Activated T-helper 17 cell treated with anti-CD3 and anti-CD28 coated beads, Interleukin-2, amount 50 U/mL, for 72 hours (primary cell): ENCODE measurements around the gene PPP1R9B. TPM values are rescaled to one million over a fixed set of nuclear protein-coding genes. Genes with fewer than 3 reads are reported as not detected.
A peak's percentile ranks its signal among the peaks of the same experiment; 100 is the strongest.

Source experiments
- ATAC-seq: fragments of 150-1000 bp; cut with Tn5 transposase; replicated peaks from 2 replicates; pipeline ENCODE4 v1.10.0; 2021; ENCODE audit warnings: mild to moderate bottlenecking, moderate library complexity
- H3K27ac Mint-ChIP-seq: one replicate; pipeline ENCODE4 v1.8.0; 2022; ENCODE audit warnings: mixed read lengths
- H3K27me3 Mint-ChIP-seq: one replicate; pipeline ENCODE4 v1.8.0; 2022; ENCODE audit warnings: mixed read lengths
- H3K36me3 Mint-ChIP-seq: one replicate; pipeline ENCODE4 v1.8.0; 2022; ENCODE audit warnings: low read depth, mild to moderate bottlenecking, mixed read lengths
- H3K4me1 Mint-ChIP-seq: one replicate; pipeline ENCODE4 v1.8.0; 2022; ENCODE audit warnings: mixed read lengths
- H3K4me3 Mint-ChIP-seq: one replicate; pipeline ENCODE4 v1.8.0; 2022; ENCODE audit warnings: mild to moderate bottlenecking, mixed read lengths
- H3K9me3 Mint-ChIP-seq: one replicate; pipeline ENCODE4 v1.8.0; 2022; ENCODE audit warnings: mixed read lengths
- total RNA-seq, 2 donors: library from RNA; stranded (reverse); gene quantifications; one replicate each; pipeline ENCODE4 v1.2.3, GENCODE V29; 2022

The PPP1R9B gene
- total RNA-seq, 2 donors from 2014 or later, result 73.6 to 89.2 TPM

DNA sequence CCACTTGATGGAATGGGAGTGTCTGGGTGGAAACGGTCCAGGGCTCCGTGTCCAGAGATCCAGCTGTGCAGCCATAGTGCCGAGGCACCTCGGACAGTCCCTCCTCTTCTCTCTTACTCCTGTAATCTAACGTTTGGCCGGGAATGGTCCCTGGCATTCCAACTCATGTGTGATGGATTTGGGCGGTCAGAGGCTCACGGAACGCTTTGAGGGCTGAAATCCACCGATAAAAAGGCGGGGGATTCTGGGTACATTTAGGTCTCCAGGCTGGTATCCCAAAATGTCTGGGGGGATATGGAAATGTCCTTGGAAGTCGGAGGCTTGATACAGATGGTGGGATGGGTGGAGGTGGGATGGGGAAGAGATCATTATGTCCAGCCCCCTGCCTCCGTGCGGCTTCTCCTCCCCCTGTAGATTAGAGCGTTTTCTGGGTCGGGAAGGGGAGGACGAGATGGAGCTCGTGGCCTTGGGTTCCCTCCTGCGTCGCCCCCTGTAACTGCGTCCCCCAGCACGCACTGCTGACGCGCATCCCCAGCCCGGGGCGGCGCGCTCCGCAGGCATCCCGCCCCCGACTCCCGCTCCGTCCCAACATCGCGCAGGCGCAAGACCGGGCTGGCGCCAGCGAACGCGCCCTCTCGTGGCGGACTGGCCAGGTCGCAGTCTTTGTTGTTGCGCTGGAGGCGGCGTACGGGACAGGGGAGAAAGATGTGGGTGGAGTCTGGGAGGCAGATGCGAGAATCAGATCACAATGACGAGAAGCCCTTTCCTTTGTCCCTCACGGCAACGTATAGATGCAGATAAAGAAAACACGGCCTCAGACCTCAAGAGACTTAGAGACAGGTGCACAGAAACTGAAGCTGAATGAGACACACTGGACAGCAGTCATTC, 10.8 kb upstream of the PPP1R9B start:
- Mint-ChIP-seq H3K9me3 (no peaks in the 10 kb centered on the region), H3K36me3 (no peaks in the 10 kb centered on the region), H3K4me3 (peak overlapping the region; percentile 87), H3K27ac (peak overlapping the region; percentile 92), H3K27me3 (no peaks in the 10 kb centered on the region), H3K4me1 (peaks cover 26% of the 10 kb centered on the region)
- ATAC-seq, result peak; percentile 96

GRCh38 chr17:50157891-50158290, 7.4 kb upstream of the PPP1R9B start:
- H3K27me3 Mint-ChIP-seq, result no peaks in the 10 kb centered on the region
- H3K36me3 Mint-ChIP-seq, result no peaks in the 10 kb centered on the region
- H3K27ac Mint-ChIP-seq, result peak overlapping the region; percentile 52
- ATAC-seq, result no peak
- H3K9me3 Mint-ChIP-seq, result no peaks in the 10 kb centered on the region
- H3K4me3 Mint-ChIP-seq, result no peak overlapping the region
- peaks cover 26% of the 10 kb centered on the region for H3K4me1 Mint-ChIP-seq

DNA sequence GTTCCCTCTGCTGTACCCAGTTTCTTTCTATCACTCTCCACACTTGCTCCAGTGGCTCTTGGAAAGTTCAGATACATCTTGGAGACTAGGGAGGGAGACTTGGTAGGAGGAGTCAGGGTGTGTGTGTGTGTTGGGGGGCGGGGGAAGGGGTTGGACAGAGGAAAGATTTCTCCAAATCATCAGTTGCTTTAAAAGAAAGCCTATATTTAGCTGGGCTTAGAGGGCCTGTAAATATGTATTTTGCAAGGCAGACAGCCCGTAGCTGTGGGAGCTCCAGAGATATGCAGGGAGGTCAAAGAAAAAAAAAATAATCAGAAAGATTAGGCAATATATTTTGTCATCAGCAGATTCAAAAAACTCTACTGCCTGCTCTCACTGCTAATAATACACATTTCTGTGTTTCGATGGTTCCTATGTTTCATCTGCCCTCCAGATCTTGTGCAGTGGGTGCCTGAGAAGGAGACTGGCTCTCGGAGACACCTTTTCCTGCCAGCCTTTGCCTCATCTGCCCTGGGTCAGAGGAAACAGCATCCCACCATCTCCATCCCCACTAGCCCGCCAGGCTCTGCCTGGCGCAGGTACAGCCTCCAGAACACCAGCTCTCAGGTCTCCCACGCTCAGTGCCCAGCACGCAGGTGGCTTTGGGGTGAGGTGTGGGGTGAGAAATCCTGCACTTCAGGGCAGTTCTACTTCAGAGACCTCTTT, 4.8 kb upstream of the PPP1R9B start:
- Mint-ChIP-seq H3K4me1 (peaks cover 8% of the 10 kb centered on the region), H3K9me3 (no peaks in the 10 kb centered on the region), H3K27me3 (no peaks in the 10 kb centered on the region), H3K27ac (no peak overlapping the region), H3K4me3 (no peak overlapping the region), H3K36me3 (peaks cover 12% of the 10 kb centered on the region)
- no peak for ATAC-seq

DNA sequence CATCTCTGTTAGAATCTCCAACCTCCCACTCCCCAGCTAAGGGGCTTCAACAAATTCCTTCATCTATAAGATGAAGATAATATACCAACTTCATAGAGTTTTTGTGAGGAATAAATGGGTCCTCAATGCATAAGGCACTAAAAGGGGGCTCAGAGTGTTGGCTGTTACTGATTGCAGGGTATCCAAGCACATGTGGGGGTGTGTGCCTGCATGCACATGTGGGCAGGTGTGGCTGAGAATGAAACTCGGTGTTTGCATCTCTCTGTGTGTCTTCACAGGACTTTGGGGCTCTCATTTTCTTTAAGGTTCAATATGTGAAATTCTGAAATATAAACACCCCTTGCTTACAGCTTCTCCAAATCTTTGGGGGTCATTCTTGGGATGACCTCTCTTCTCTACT, 4.1 kb upstream of the PPP1R9B start:
- no peaks in the 10 kb centered on the region for H3K9me3 Mint-ChIP-seq
- no peak overlapping the region for H3K27ac Mint-ChIP-seq
- no peak for ATAC-seq
- H3K4me1 Mint-ChIP-seq, result peaks cover 8% of the 10 kb centered on the region
- H3K4me3 Mint-ChIP-seq, result no peak overlapping the region
- peaks cover 12% of the 10 kb centered on the region for H3K36me3 Mint-ChIP-seq
- H3K27me3 Mint-ChIP-seq, result no peaks in the 10 kb centered on the region

GRCh38 chr17:50153650-50154575, 3.4 kb upstream of the PPP1R9B start:
- Mint-ChIP-seq H3K27ac (no peak overlapping the region), H3K9me3 (no peaks in the 10 kb centered on the region), H3K27me3 (no peaks in the 10 kb centered on the region), H3K4me1 (peaks cover 8% of the 10 kb centered on the region), H3K4me3 (no peak overlapping the region), H3K36me3 (peaks cover 17% of the 10 kb centered on the region)
- no peak for ATAC-seq

GRCh38 chr17:50152736-50153135, 2.3 kb upstream of the PPP1R9B start:
- Mint-ChIP-seq H3K27me3 (no peaks in the 10 kb centered on the region), H3K4me3 (peak overlapping the region; percentile 81), H3K9me3 (no peaks in the 10 kb centered on the region), H3K27ac (no peak overlapping the region), H3K36me3 (peaks cover 29% of the 10 kb centered on the region), H3K4me1 (peaks cover under 1% of the 10 kb centered on the region)
- no peak for ATAC-seq

GRCh38 chr17:50151937-50152547, 1.6 kb upstream of the PPP1R9B start:
- Mint-ChIP-seq H3K9me3 (no peaks in the 10 kb centered on the region), H3K4me3 (peak overlapping the region; percentile 81), H3K27me3 (no peaks in the 10 kb centered on the region), H3K36me3 (peaks cover 36% of the 10 kb centered on the region), H3K4me1 (peaks cover 3% of the 10 kb centered on the region), H3K27ac (peak overlapping the region; percentile 87)
- no peak for ATAC-seq

DNA sequence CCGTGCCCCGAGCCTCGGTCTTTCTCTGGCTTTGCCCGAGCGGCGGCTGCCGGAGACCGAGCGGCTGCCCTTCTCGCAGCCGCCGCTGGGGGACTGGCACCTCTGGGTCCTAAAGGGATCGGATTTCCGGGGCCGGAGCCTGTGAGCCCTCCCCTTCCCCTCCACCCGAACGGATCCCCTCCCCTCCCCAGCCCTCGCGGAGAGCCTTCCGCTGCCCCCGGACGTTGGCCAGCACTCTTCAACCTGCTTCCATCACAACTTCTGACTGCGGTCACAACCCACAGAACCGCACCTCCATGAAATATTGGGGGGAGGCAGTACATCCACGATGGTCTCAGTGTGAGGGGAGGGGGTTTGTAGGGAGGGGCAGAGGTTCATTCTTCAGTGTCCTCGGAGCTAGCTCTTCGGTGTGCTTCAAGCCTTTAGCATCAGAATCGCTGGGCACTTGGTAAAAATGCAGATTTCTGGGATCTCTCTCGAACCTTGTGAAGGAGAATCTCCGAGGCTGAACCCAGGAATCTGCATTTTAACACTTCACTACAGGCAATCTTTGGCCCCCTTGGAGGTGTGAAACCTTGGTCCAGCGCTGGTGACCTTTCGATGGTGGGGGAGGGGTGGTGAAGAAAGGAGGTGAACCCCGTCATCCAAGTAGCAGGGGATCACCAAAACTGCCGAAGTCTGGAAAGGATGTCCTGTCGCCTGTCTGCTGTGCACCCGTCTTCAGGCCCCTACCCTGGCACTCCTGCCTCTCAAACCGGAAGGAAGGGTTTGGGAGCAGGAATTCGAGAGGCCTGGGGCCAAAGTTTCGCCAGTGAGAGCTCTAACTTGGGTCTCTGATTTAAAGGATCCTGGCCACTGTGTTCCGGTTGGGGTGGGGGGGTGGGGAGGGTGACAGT, 812 bp upstream of the PPP1R9B start:
- Mint-ChIP-seq H3K4me3 (peak overlapping the region; percentile 81), H3K4me1 (peaks cover 10% of the 10 kb centered on the region), H3K36me3 (peaks cover 44% of the 10 kb centered on the region), H3K27me3 (no peaks in the 10 kb centered on the region), H3K9me3 (no peaks in the 10 kb centered on the region), H3K27ac (peak overlapping the region; percentile 87)
- ATAC-seq, result peak; percentile 78

DNA sequence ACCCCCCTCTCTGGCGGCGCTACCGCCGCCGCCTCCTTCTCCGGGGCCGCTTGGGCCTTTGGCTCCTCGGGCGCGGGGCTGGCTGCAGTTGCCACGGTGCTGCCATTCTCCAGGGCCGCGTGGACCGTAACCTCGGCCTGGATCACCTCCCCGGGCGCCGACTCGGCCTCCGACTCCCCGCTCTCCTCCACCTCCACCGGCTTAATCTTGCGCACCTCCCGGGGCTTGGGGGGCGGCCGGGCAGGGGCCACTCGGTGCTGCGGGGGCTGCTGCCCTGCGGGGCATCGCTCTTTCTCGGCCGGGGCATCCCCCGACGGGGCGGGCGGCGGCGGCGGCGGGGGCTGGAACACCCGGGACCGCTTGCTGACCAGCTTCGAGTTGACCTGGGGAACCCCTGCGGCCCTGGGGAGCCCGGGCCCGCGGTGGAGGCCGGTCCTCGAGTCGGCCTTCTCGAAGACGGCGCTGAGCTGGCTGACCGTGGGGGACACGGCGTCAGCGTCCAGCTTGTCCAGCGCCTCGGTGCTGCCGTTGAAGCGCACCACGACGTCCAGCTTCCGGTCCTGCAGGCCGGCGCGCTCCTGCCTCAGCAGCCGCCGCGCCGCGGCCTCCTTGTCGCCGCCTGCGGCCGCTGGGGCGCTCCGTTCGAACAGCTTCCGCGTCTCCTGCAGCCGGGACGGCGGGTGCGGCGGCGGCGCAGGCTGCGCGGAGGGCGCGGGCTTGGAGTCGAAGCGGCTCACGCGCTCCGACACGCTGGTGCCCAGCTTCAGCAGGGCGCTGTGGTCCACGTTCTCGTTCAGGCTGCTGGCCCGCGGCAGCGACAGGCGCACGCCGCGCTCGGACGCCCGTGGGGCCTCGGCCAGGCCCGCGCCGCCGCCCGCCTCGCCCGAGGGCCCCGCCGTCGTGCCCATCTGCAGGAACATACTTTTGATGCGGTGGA, 792 bp downstream of the PPP1R9B start:
- Mint-ChIP-seq H3K36me3 (peaks cover 60% of the 10 kb centered on the region), H3K27ac (peak overlapping the region; percentile 95), H3K4me1 (peaks cover 19% of the 10 kb centered on the region), H3K4me3 (peak overlapping the region; percentile 98), H3K9me3 (no peaks in the 10 kb centered on the region), H3K27me3 (no peaks in the 10 kb centered on the region)
- ATAC-seq, result no peak

DNA sequence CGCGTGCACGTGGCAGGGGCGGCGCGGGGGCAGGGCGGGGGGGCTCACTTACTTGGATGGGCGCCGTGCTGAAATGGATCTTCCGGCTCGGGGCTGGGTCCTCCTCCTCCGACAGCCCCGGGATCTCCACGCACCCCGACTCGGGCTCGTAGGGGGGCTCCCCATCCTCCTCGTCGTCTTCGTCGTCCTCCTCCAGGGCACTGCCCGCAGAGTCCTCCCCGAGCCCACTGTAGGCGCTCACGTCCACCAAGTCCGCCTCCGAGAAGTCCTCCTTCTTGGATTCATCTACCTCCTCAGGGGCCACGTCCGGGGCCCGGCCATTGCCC, 1.4 kb downstream of the PPP1R9B start:
- Mint-ChIP-seq H3K4me1 (peaks cover 25% of the 10 kb centered on the region), H3K36me3 (peaks cover 66% of the 10 kb centered on the region), H3K27ac (peak overlapping the region; percentile 95)

GRCh38 chr17:50148226-50149090, 2.0 kb downstream of the PPP1R9B start:
- H3K36me3 Mint-ChIP-seq, result peaks cover 72% of the 10 kb centered on the region
- no peaks in the 10 kb centered on the region for H3K27me3 Mint-ChIP-seq
- no peaks in the 10 kb centered on the region for H3K9me3 Mint-ChIP-seq
- H3K4me3 Mint-ChIP-seq, result peak overlapping the region; percentile 98
- peak; percentile 57 for ATAC-seq
- H3K27ac Mint-ChIP-seq, result peak overlapping the region; percentile 95
- peaks cover 27% of the 10 kb centered on the region for H3K4me1 Mint-ChIP-seq

More for the DNA sequence above, 1.4 kb downstream of the PPP1R9B start:
- H3K27me3 Mint-ChIP-seq, result no peaks in the 10 kb centered on the region
- no peak for ATAC-seq
- peak overlapping the region; percentile 98 for H3K4me3 Mint-ChIP-seq
- no peaks in the 10 kb centered on the region for H3K9me3 Mint-ChIP-seq

- Mint-ChIP-seq H3K27ac (peak overlapping the region; percentile 95), H3K9me3 (no peaks in the 10 kb centered on the region), H3K4me3 (peak overlapping the region; percentile 98), H3K36me3 (peaks cover 78% of the 10 kb centered on the region), H3K27me3 (no peaks in the 10 kb centered on the region), H3K4me1 (peaks cover 32% of the 10 kb centered on the region)
- ATAC-seq, result no peak
These were observed 2.6 kb downstream of the PPP1R9B start for GRCh38 chr17:50147841-50148225.
